OCI-M2 (cell line): ENCODE results near the gene SLC7A4.

Experiments
- DNase-seq: peaks from one replicate; lab custom pipeline; 2025; ENCODE audit not compliant: unreplicated experiment; lab: John Stamatoyannopoulos, UW

SLC7A4 gene

DNA sequence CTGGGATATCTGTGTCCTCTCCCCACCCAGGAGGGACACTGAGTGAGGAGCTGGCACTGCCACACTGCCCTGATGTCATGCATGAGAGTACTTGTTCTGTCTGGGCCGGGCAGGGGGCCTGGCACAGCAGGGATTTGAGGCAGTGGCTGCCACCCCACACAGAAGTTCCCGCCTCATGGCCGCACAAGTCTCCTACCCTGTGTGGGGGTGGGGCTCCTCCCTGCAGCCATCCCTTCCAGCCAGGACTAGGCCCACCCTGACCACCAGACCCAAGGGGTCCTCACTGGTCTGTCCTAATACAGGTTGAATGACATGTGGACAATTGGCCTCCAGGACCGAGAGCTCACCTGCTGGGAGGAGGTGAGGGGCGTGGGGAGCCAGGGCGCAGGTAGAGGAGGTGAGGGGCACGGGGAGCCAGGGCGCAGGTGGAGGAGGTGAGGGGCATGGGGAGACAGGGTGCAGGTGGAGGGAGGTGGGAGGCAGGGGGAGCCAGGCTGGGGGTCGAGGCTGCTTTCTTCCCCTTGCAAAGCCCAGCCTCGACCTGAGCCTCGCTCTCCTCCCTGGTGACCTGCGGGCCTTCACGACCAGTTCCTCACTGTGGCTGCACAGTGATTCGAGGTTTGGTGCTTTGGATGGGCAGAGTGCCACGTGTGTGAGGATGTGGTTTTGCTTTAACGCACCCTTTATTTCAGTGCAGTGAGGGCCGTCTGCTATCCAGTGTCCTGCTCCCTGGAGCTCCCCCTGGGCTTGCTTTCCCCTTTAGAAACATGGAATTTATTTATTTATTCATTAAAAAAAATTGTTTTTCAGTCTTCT is 42.8 kb downstream of the SLC7A4 start:
- no peak for DNase-seq

DNA sequence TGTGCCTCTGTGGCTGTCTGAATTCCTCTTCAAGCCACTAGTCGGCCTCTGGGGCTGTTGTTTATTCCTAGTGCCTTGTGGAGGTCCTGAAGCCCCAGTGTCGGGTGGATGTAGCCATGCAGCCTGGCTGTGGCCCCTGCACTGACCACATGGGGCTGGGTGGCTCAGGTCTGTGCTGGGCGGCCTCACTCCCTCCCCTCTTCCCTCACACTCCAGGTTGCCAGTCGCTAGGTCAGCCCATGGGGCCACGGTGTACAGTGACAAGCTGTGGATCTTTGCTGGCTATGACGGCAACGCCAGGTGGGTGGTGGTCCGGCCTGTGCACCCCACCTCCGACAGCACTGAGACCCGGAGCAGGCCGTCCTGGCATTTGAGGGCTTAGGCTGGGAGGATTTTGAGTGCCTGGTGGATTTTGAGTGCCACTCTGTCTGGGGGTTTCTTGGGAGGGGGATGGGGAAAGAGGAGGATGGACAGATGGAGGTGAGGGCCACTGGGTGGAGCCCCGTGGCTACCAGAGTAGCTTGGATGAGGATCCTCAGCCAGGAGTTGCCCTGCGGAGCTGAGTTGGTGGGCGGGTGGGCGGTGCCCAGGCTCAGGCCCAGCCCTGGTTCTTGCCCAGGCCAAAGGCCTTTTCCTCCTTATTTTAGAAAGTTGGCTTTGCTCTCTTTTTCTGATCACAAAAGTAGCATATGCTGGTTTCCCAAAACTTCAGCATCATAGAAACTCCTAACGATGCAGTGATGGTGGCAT is 43.6 kb downstream of the SLC7A4 start:
- no peak for DNase-seq

DNA sequence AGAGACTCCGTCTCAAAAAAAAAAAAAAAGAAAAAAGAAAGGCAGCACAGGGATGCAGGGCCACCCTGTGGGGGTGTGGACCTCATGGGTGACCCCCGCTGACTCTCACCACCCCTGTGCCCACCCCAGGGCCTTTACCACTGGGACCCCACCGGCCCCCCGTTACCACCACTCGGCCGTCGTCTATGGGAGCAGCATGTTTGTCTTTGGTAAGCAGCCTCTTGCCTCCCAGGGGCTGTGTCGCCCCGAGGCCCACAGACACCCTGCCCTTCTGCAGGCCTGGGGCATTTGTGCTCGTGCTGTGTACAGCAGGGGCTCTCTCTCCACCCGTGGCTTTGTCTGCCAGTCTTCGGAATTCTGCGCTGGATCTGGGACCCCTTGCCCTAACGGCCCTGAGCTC is 45.0 kb downstream of the SLC7A4 start:
- no peak for DNase-seq

DNA sequence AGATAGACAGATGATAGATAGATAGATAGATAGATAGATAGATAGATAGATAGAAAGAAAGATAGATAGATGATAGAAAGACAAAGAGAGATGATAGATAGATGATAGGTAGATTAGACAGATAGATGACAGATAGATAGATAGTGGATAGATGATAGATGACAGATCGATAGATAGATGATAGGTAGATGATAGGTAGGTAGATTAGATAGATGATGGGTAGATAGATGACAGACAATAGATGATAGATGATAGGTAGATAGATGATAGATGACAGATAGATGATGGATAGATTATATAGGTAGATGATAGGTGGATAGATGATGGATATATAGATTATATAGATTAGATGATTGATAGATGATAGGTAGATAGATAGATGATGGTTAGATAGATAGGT is 46.0 kb downstream of the SLC7A4 start:
- no peak for DNase-seq

DNA sequence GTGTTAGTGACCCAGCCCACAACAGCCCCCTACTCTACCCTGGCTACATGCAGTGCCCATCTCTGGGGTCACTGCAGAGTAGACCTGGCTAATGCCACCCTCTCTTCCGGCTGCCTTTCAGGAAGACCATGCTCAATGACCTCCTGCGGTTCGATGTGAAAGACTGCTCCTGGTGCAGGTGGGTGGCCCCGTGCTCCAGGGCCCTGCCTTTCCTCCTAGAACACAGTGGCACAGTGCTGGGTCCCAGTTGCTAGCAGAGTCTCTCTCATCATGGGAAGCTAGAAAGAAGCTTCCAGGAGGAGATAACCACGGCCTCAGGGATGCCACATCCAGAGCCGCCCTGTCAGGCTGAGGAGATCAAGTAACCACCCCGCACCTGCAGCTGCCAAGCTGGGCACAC is 46.6 kb downstream of the SLC7A4 start:
- no peak for DNase-seq

DNA sequence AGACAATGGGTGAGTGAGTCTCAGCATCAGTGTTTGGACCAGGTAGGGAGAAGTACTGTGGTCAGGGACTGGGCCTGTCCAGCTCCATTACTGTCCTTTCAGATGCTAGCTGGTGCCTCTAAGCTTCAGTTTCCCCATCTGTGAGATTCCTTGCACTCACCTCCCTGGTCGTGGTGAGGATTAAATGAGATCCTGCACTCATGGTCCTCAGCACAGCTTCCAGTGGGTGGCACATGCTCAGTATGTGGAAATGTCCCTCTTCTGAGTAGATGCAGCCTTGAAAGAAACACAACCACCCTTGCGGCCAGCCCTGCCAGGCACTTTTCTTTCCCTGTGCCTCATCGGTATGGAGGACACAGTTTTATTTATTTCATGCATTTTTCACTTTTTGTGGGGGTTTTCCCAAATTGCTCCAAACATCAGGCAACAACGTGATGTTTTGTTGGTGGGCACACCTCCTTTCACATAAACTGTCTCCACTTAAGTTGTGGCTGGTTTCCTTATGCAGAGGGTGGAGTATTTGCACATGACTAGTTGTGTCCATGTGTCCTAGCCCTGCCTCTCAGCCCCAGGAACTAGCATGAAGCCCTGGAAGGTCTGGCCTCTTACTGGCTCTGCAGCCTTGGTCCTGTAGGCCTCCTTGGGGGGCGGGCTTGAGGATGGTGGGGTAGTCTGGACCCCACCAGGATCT is 49.1 kb downstream of the SLC7A4 start:
- DNase-seq, result no peak

DNA sequence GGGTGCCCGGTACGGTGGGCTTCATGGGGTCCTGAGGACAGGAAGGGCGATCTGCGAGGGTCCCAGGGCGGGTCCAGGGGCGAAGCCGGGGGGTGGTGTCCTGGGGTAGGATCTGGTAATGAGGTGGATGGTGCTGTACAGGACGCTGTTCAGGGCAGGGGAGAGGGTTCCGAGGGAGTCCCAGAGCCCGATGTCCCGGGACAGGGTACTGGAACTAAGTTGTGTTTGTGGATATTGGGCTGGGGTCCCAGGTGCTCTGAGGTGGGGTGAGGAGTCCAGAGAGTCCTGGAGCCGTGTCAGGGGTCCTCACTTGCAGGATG is 49.8 kb downstream of the SLC7A4 start:
- no peak for DNase-seq

DNA sequence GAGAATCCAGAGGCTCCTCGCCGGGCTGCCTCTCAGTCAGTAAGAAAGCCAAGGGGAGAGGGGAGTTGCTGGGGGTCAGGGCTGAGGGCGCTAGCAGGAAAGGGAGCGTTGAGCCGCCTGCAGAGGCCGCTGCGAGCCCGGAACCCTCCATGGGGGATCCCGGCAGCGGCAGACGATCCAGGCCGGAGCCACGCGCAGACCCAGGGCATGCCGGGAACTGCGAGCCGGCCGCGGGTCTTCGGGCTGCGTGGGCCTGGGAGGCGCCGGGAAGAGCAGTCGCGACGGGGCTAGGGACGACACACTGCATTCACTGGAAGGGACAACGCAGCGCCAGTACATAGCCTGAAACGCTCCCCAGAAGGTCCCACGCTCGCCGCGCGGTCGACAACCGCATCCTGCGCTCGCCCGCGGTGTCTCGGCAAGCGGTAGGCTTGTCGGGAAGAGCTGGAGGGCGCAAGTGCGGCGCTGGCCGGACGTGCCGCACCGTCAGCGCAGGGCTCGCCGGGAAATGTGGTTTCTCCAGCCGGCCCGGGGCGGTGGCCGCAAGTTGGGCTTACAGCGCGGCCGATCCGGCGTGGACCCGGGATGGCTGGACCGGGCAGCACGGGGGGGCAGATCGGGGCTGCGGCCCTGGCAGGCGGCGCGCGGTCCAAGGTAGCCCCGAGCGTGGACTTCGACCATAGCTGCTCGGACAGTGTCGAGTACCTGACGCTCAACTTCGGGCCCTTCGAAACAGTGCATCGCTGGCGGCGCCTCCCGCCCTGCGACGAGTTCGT is 50.4 kb downstream of the SLC7A4 start, which contains the start of gene LZTR1:
LZTR1 (plus strand) TSS at position 511 of the 776 bp plus-strand sequence; CDS start at position 586, 75 bp downstream.
- peak; percentile 67 for DNase-seq

DNA sequence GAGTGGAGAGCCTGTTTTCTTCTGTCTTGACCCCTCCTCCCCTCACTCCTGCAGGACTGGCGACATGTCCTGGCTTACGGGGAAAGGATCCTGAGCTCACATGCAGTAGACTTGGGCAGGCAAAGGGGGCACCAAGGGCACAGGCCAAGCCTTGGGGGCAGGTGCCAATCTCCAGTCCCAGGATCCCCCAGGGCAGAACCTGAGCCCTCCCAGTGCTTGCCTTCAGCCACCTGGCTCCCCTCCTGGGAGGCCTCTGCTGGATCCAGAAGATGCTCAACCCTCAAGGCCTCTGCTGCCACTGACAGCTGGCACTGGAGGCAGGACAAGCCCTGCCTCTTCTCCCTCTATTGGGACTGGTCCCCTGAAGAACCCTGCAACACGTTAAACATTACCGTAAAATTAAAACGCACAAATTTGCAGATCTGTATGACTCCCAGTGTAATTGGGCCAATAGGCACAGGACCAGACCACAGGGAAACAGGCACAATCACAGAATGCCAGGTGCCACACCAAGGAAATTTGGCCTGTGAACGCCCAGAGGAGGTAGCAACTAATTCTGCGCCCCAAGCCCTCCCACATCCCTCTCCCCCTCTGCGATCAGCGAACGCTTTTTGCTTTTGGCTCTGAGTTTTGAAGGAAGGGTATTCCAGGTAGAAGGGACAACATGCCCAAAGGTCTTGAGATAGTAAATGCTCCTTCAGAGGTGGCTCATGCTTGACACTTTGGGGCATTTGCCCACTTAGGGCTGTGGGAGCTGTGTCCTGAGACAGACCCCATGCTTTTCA is 51.2 kb downstream of the SLC7A4 start:
- no peak for DNase-seq

DNA sequence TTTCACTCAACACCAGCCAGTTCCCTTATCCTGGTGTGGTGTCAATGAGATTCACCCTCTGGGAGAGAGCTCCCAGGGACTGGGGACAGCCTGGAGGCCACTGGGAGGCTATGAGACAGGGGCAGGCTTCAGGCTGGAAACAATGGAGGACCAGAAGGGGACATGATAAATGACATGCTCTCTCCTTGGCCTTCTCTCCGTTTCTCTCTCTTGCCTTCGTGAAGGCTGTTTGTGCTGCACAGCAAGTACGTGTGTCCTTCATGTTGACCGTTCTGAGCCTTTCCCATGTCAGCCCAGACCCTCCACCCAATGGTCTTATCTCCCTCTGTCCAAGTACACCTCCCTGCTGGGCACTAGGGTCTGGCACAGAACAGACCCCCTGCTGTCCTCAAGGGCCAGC is 51.8 kb downstream of the SLC7A4 start:
- DNase-seq, result no peak

DNA sequence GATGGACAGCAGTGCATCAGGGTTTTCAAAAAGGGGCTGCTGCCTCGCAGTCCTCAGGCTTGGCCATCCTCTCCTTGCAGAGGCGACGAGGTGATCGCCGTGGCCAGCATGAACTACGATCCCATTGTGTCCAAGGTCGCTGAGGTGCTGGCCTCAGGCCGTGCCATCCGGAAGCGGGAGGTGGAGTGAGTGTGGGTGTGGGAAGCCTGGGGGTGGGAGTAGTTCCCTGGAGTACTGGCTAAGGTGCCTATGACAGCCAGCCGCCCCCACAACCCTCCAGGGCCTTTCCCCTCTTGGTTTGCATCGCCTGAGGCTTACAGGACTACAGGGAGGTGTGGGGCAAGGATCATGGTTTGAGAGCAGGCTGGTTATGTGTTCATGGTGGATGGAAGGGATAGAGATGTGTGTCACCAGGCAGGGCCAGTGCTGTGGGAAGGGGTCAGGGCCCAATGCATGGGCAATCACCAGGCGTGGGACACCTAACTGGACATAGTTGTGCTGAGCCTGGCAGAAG is 52.4 kb downstream of the SLC7A4 start:
- DNase-seq, result no peak

DNA sequence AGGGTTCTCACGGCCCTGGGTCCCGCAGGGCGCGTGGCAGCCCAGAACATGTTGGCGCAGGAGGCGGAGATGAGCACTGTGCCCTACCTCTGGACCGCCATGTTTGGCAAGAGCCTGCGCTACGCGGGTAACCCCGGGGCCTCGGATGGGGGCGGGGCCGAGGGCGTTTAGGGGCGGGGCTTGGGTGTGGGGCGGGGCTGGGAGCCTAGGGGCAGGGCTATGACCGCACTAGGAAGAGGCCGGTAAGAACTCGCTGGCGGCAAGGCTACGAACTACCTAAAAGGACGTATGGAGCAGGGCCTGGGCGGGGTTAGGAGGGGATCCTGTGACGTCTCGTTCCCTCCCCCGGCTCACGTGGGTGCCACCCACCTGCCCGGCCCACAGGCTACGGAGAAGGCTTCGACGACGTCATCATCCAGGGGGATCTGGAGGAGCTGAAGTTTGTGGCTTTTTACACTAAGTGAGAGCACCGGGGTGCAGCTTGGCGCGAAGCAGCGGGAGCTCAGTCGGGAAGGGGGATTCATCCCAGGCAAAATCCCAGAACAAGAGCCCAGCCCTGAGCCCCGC is 53.0 kb downstream of the SLC7A4 start:
- no peak for DNase-seq
